Upper lobe of left lung (tissue), 6 donors: Measurements from ENCODE around the gene POLR3G. TPM values are rescaled to one million over a fixed set of nuclear protein-coding genes. Genes with fewer than 3 reads are reported as not detected.

Experiments used
- ATAC-seq, 2 donors: fragments of 200-7000 bp; cut with Tn5 transposase; one replicate each; pipeline ENCODE4 v1.9.1; 2022; ENCODE audit warnings: mild to moderate bottlenecking in 2 of 2, moderate library complexity in 2 of 2; ENCODE audit not compliant: low FRiP score in 2 of 2
- DNase-seq, 2 donors: peaks; one replicate each; pipeline ENCODE4 v3.0.0-alpha.2; 2019 to 2020
- H3K27ac ChIP-seq, 4 donors: fragments of 200-600 bp; sonication (generic); one replicate each; pipeline ENCODE4 v1.5.1; 2016 to 2019
- H3K27me3 ChIP-seq, 4 donors: fragments of 200-600 bp; sonication (generic); one replicate each; pipeline ENCODE4 v1.5.1; 2017 to 2019
- H3K36me3 ChIP-seq, 4 donors: fragments of 200-600 bp; sonication (generic); one replicate each; pipeline ENCODE4 v1.5.1; 2016 to 2019
- H3K4me1 ChIP-seq, 4 donors: fragments of 200-600 bp; sonication (generic); one replicate each; pipeline ENCODE4 v1.5.1; 2018 to 2019
- H3K4me3 ChIP-seq, 4 donors: fragments of 200-600 bp; sonication (generic); one replicate each; pipeline ENCODE4 v1.5.1; 2017 to 2019; ENCODE audit warnings: mild to moderate bottlenecking in 2 of 4, moderate library complexity in 1 of 4
- H3K9me3 ChIP-seq, 4 donors: fragments of 200-600 bp; sonication (generic); one replicate each; pipeline ENCODE4 v1.5.1; 2018 to 2019
- EP300 ChIP-seq, 4 donors: sonication (generic); formaldehyde crosslinking; IDR thresholded peaks; one replicate each; pipeline ENCODE4 v1.5.1; 2017; ENCODE audit warnings: antibody characterized with exemption in 4 of 4, control low read depth in 2 of 4
- POLR2A ChIP-seq, 4 donors: fragments of 450-650 bp; IDR thresholded peaks; one replicate each; pipeline ENCODE4 v1.5.1; 2016 to 2017; ENCODE audit warnings: antibody characterized with exemption in 4 of 4, mild to moderate bottlenecking in 2 of 4
- POLR2AphosphoS5 ChIP-seq, 2 donors: sonication (generic); formaldehyde crosslinking; IDR thresholded peaks; one replicate each; pipeline ENCODE4 v1.5.1; 2017; ENCODE audit warnings: antibody characterized with exemption in 2 of 2
- WGBS, 2 donors: methylation state at CpG; one replicate each; pipeline ENCODE4 v1.1.5; 2017 to 2018; 5-methylcytosine and 5-hydroxymethylcytosine counted together
- total RNA-seq, 6 donors: library from RNA; depleted of rRNA in 4 of 6; stranded (reverse); fragments of >200 nt in 4 of 6; gene quantifications; one replicate each; pipeline versions ENCODE4 v1.1.0 to v1.2.1, GENCODE V29; 2016 to 2021
- TF ChIP-seq, protein P1 (sequence below), 6 experiments: fragments of 450-650 bp in 4 of 6; fragments of 200-600 bp in 2 of 6; sonication (generic) in 2 of 6; IDR thresholded peaks; one replicate each; pipeline ENCODE4 v1.5.1; 2016 to 2019; ENCODE audit warnings: antibody characterized with exemption in 6 of 6
- donor health status: DM: no; HTN: no; CAD: no; lungs with moderate emphysema.
- donor health status: DM: no; HTN: yes; CAD: no; lungs with severe emphysema.

Gene POLR3G
- total RNA-seq, 6 donors from 2014 or later, result 0.33 to 2.5 (median 1.9) TPM; not detected in 1

DNA sequence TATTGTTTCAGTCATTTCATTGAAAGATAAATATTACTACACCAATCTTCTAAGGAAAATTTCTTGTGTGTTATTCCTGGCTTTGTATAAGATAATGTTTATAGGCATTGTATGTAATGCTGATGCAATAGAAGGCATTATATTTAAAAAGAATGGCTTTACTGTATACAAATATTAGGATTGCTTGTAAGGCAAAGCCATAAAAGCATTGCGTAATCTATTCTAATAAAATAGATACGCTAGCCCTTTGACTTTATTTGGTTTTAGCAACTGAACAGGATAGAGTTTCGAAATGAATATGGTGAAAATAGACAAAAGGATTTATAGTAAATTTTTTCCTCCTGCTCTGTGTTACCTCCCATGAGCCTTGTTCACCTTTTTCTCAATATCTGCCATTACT is 60.3 kb downstream of the POLR3G start:
- H3K4me3 ChIP-seq, result no peak overlapping the region
- no peak for ATAC-seq
- H3K27ac ChIP-seq, result no peak overlapping the region
- no peaks in the 10 kb centered on the region for H3K27me3 ChIP-seq
- no peak for TF ChIP-seq POLR2AphosphoS5 (IDR thresholded peaks at IDR 0.05)
- TF ChIP-seq EP300 (IDR thresholded peaks at IDR 0.05), result no peak
- TF ChIP-seq POLR2A (IDR thresholded peaks at IDR 0.05), result no peak
- TF ChIP-seq, protein P1, sequence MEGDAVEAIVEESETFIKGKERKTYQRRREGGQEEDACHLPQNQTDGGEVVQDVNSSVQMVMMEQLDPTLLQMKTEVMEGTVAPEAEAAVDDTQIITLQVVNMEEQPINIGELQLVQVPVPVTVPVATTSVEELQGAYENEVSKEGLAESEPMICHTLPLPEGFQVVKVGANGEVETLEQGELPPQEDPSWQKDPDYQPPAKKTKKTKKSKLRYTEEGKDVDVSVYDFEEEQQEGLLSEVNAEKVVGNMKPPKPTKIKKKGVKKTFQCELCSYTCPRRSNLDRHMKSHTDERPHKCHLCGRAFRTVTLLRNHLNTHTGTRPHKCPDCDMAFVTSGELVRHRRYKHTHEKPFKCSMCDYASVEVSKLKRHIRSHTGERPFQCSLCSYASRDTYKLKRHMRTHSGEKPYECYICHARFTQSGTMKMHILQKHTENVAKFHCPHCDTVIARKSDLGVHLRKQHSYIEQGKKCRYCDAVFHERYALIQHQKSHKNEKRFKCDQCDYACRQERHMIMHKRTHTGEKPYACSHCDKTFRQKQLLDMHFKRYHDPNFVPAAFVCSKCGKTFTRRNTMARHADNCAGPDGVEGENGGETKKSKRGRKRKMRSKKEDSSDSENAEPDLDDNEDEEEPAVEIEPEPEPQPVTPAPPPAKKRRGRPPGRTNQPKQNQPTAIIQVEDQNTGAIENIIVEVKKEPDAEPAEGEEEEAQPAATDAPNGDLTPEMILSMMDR (IDR thresholded peaks at IDR 0.05), result no peak
- no peaks in the 10 kb centered on the region for H3K9me3 ChIP-seq
- DNase-seq, result no peak
- H3K36me3 ChIP-seq, result no peaks in the 10 kb centered on the region
- 55 to 66% methylated on average over 3 of the region's 3 CpGs for WGBS, 2 donors
- H3K4me1 ChIP-seq, result peaks cover 0 to 12% (median 7%) of the 10 kb centered on the region in 4 donors

DNA sequence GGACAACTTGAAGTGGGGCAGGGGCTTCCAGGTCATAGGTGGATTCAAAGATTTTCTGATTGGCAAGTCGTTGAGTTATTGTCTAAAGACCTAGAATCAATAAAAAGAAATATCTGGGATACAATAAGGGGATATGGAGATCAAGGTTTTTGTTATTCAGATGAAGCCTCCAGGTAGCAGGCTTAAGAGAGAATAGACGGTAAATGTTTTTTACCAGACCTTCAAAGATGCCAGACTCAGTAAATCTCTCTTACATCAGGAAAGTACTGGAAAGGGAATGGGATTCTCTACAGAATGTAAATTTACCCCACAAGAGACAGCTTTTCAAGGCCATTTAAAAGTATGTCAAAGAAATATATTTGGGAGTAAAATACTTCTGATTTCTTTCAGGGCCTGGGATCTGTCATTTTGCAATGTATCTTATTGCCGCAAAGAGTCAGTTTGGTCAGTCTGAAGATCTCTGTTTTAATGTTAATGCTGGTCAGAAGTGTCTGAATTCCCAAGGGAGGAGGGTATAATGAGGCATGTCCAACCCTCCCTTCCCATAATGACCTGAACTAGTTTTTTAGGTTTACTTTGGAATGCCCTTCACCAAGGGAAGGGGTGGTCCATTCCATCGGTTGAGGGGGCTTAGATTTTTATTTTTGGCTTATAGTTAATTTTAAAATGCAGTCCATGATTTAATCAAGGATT is 68.3 kb downstream of the POLR3G start:
- ATAC-seq (no peak), DNase-seq (no peak)
- Histone ChIP-seq H3K4me3 (no peak overlapping the region), H3K36me3 (no peaks in the 10 kb centered on the region), H3K27me3 (no peaks in the 10 kb centered on the region), H3K4me1 (peaks cover 0 to 8% (median 0%) of the 10 kb centered on the region in 4 donors), H3K27ac (no peak overlapping the region), H3K9me3 (no peaks in the 10 kb centered on the region)
- TF ChIP-seq POLR2A (IDR thresholded peaks at IDR 0.05), result no peak
- TF ChIP-seq EP300 (IDR thresholded peaks at IDR 0.05), result no peak
- TF ChIP-seq, protein P1 (IDR thresholded peaks at IDR 0.05), result no peak
- no peak for TF ChIP-seq POLR2AphosphoS5 (IDR thresholded peaks at IDR 0.05)
- WGBS, 2 donors, result 75 to 88% methylated on average over 4 of the region's 4 CpGs

DNA sequence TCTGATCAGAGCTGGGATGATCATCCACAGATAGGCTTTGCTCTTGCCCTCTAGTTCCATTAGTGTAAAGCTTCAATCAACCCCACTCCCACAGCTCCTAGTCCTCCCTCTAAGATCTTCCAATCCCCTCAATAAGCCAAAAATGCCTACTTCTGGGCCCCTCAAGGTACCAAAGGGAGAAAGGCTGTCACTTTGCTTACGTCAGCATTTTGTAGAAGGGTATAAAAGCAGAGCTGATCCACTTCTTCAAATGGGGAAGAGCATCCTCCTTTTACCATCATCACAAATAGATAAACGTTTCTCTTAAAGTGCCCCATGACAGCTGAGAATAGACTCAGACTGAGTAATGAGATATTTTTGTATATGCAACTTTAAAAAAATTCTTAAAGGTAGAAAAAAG is 70.8 kb downstream of the POLR3G start:
- H3K4me3 ChIP-seq, result no peak overlapping the region
- DNase-seq, result no peak
- H3K27me3 ChIP-seq, result no peaks in the 10 kb centered on the region
- ATAC-seq, result no peak
- no peaks in the 10 kb centered on the region for H3K36me3 ChIP-seq
- H3K9me3 ChIP-seq, result no peaks in the 10 kb centered on the region
- H3K27ac ChIP-seq, result no peak overlapping the region
- WGBS, 2 donors, result 77 to 81% methylated on average over 2 of the region's 2 CpGs
- H3K4me1 ChIP-seq, result peaks cover 0 to 8% (median 0%) of the 10 kb centered on the region in 4 donors
- TF ChIP-seq POLR2AphosphoS5 (IDR thresholded peaks at IDR 0.05), result no peak

DNA sequence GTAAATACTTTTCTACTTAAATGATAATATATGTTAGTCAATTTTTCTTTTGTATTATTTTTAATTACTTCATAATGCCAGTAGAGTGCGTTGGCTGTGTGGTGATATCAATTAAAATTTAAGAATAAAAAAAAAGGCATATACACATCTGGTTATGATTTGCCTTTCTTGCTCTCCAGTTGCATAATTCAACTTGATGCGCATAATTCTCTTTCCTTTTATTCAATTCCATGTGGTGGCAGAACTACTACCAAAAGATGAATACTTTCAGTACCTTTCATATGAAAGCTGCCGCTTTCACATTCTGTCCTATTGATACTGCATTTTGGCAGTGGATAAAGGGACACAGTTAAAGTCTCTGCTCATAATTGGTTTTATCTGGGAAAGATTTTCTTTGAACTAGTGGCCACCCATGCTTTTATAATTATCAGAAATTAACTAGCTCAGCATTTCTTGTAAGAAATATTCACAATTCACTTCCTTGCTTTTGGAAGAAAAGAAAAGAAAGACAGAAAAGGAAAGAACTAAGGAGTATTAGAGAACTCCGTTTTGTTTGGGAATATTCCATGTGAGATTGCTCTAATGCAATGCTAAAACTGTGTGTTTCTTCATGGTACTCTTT is 71.7 kb downstream of the POLR3G start:
- Histone ChIP-seq H3K4me3 (no peak overlapping the region), H3K27ac (no peak overlapping the region), H3K4me1 (peaks cover 0 to 8% (median 0%) of the 10 kb centered on the region in 4 donors), H3K9me3 (no peaks in the 10 kb centered on the region), H3K36me3 (no peaks in the 10 kb centered on the region), H3K27me3 (no peaks in the 10 kb centered on the region)
- ATAC-seq, result no peak
- WGBS, 2 donors, result 72 to 78% methylated on average over 4 of the region's 4 CpGs
- TF ChIP-seq POLR2A (IDR thresholded peaks at IDR 0.05) (no peak), POLR2AphosphoS5 (IDR thresholded peaks at IDR 0.05) (no peak), EP300 (IDR thresholded peaks at IDR 0.05) (no peak)
- TF ChIP-seq, protein P1 (IDR thresholded peaks at IDR 0.05), result no peak
- no peak for DNase-seq

DNA sequence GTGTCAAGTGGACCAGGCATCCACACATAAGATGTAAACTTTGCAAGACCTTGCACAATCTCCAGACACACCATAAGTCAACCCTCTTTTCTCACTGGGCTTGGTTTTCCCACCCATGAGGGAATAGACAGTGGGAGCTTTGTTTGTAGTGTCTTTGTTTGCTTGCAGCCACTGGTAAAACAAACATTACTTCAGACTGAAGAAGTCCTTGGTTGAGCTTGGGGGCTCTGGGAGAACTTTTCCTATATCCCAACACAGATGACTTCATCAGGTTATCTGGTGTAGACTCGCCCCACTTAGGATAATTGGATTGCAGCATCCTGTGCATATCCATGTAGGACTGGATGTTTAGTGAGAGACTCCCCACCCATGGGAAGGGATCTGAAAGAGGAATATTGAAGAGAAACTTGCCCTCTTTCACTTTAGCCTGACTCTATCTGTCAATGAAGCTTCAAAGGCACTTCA is 72.4 kb downstream of the POLR3G start:
- TF ChIP-seq, protein P1 (IDR thresholded peaks at IDR 0.05), result no peak
- TF ChIP-seq POLR2AphosphoS5 (IDR thresholded peaks at IDR 0.05) (no peak), POLR2A (IDR thresholded peaks at IDR 0.05) (no peak), EP300 (IDR thresholded peaks at IDR 0.05) (no peak)
- Histone ChIP-seq H3K36me3 (no peaks in the 10 kb centered on the region), H3K9me3 (no peaks in the 10 kb centered on the region), H3K4me1 (peaks cover 0 to 8% (median 0%) of the 10 kb centered on the region in 4 donors), H3K4me3 (no peak overlapping the region), H3K27ac (peak overlapping the region in 2 of 4 donors; percentile 9 to 18), H3K27me3 (no peaks in the 10 kb centered on the region)
- 75 to 88% methylated on average over 1 of the region's 1 CpG for WGBS, 2 donors
- no peak for DNase-seq
- peak in 1 of 2 donors; percentile 46 for ATAC-seq
